IgD-negative memory B cell (primary cell): ENCODE results near the gene BCAT1. TPM values are rescaled to one million over a fixed set of nuclear protein-coding genes. Genes with fewer than 3 reads are reported as not detected.

Experiments
- H3K27ac Mint-ChIP-seq, 3 donors: one replicate each; pipeline ENCODE4 v1.8.0; 2020 to 2022; ENCODE audit warnings: mild to moderate bottlenecking in 3 of 3, mixed read lengths in 3 of 3, moderate library complexity in 1 of 3
- H3K27me3 Mint-ChIP-seq: one replicate; pipeline ENCODE4 v1.8.0; 2021; ENCODE audit warnings: mixed read lengths
- H3K36me3 Mint-ChIP-seq: one replicate; pipeline ENCODE4 v1.8.0; 2020; ENCODE audit warnings: mild to moderate bottlenecking, mixed read lengths
- H3K4me1 Mint-ChIP-seq, 3 donors: one replicate each; pipeline ENCODE4 v1.8.0; 2020 to 2022; ENCODE audit warnings: mixed read lengths in 3 of 3, mild to moderate bottlenecking in 1 of 3
- H3K4me3 Mint-ChIP-seq, 4 donors: one replicate each; pipeline ENCODE4 v1.8.0; 2020 to 2022; ENCODE audit warnings: mild to moderate bottlenecking in 4 of 4, mixed read lengths in 4 of 4, moderate library complexity in 3 of 4
- H3K9me3 Mint-ChIP-seq, 3 donors: one replicate each; pipeline ENCODE4 v1.8.0; 2020 to 2021; ENCODE audit warnings: mixed read lengths in 3 of 3, mild to moderate bottlenecking in 1 of 3
- polyA plus RNA-seq: library from polyadenylated mRNA; unstranded; fragments of 300-500 nt; fragmentation: Illumina TruSeq; gene quantifications from one replicate; pipeline ENCODE4 v1.2.3, GENCODE V29; 2021

BCAT1 gene
- polyA plus RNA-seq, 1 donor from 2014 or later = 11.5 TPM

GRCh38 chr12:24788886-24789285 is 160.0 kb downstream of the BCAT1 start:
- no peak overlapping the region for H3K4me3 Mint-ChIP-seq
- H3K4me1 Mint-ChIP-seq = no peaks in the 10 kb centered on the region
- no peaks in the 10 kb centered on the region for H3K27me3 Mint-ChIP-seq
- H3K36me3 Mint-ChIP-seq = no peaks in the 10 kb centered on the region
- H3K9me3 Mint-ChIP-seq = no peaks in the 10 kb centered on the region
- H3K27ac Mint-ChIP-seq = no peak overlapping the region

- H3K36me3 Mint-ChIP-seq = peaks cover 2% of the 10 kb centered on the region
- peaks cover 2% of the 10 kb centered on the region for H3K27me3 Mint-ChIP-seq
Measured at GRCh38 chr12:24780697-24781368, 168.1 kb downstream of the BCAT1 start.

GRCh38 chr12:24778486-24779304 is 170.2 kb downstream of the BCAT1 start:
- Mint-ChIP-seq H3K27me3 (peaks cover 2% of the 10 kb centered on the region), H3K9me3 (peaks cover 0 to 4% (median 4%) of the 10 kb centered on the region in 3 donors), H3K4me3 (no peak overlapping the region), H3K27ac (no peak overlapping the region), H3K36me3 (peaks cover 2% of the 10 kb centered on the region), H3K4me1 (peaks cover 0 to 2% (median 0%) of the 10 kb centered on the region in 3 donors)

More at GRCh38 chr12:24780697-24781368, 168.1 kb downstream of the BCAT1 start:
- Mint-ChIP-seq H3K4me3 (no peak overlapping the region), H3K4me1 (peaks cover 0 to 2% (median 0%) of the 10 kb centered on the region in 3 donors), H3K9me3 (peaks cover 0 to 2% (median under 1%) of the 10 kb centered on the region in 3 donors), H3K27ac (no peak overlapping the region)

- Mint-ChIP-seq H3K36me3 (peaks cover 2% of the 10 kb centered on the region), H3K4me1 (peaks cover 0 to 2% (median 0%) of the 10 kb centered on the region in 3 donors), H3K27me3 (no peaks in the 10 kb centered on the region), H3K9me3 (peaks cover 0 to 4% (median 4%) of the 10 kb centered on the region in 3 donors), H3K27ac (no peak overlapping the region), H3K4me3 (no peak overlapping the region)
Measured at GRCh38 chr12:24777359-24777758, 171.5 kb downstream of the BCAT1 start.

GRCh38 chr12:24776861-24777260 is 172.0 kb downstream of the BCAT1 start:
- H3K27ac Mint-ChIP-seq = no peak overlapping the region
- no peaks in the 10 kb centered on the region for H3K27me3 Mint-ChIP-seq
- H3K4me3 Mint-ChIP-seq = no peak overlapping the region

GRCh38 chr12:24775073-24775472 is 173.8 kb downstream of the BCAT1 start:
- Mint-ChIP-seq H3K4me1 (no peaks in the 10 kb centered on the region), H3K4me3 (no peak overlapping the region), H3K36me3 (no peaks in the 10 kb centered on the region), H3K27me3 (no peaks in the 10 kb centered on the region), H3K9me3 (peaks cover 0 to 4% (median 4%) of the 10 kb centered on the region in 3 donors), H3K27ac (no peak overlapping the region)

More at GRCh38 chr12:24776861-24777260, 172.0 kb downstream of the BCAT1 start:
- Mint-ChIP-seq H3K4me1 (no peaks in the 10 kb centered on the region), H3K9me3 (peaks cover 0 to 4% (median 4%) of the 10 kb centered on the region in 3 donors), H3K36me3 (peaks cover 2% of the 10 kb centered on the region)

- Mint-ChIP-seq H3K9me3 (peaks cover 0 to 4% (median 4%) of the 10 kb centered on the region in 3 donors), H3K4me1 (no peaks in the 10 kb centered on the region), H3K4me3 (no peak overlapping the region), H3K27me3 (no peaks in the 10 kb centered on the region), H3K36me3 (no peaks in the 10 kb centered on the region), H3K27ac (no peak overlapping the region)
Measured at GRCh38 chr12:24773996-24774395, 174.9 kb downstream of the BCAT1 start.

- Mint-ChIP-seq H3K9me3 (peaks cover 0 to 7% (median 4%) of the 10 kb centered on the region in 3 donors), H3K27ac (no peak overlapping the region), H3K36me3 (no peaks in the 10 kb centered on the region), H3K4me1 (no peaks in the 10 kb centered on the region), H3K27me3 (no peaks in the 10 kb centered on the region), H3K4me3 (no peak overlapping the region)
Measured at GRCh38 chr12:24772813-24773212, 176.1 kb downstream of the BCAT1 start.

- peaks cover 1 to 10% (median 4%) of the 10 kb centered on the region in 3 donors for H3K9me3 Mint-ChIP-seq
- H3K27ac Mint-ChIP-seq = no peak overlapping the region
- no peaks in the 10 kb centered on the region for H3K4me1 Mint-ChIP-seq
- no peak overlapping the region for H3K4me3 Mint-ChIP-seq
- no peaks in the 10 kb centered on the region for H3K36me3 Mint-ChIP-seq
- H3K27me3 Mint-ChIP-seq = no peaks in the 10 kb centered on the region
Measured at GRCh38 chr12:24770821-24771220, 178.1 kb downstream of the BCAT1 start.

- H3K9me3 Mint-ChIP-seq = peaks cover 1 to 6% (median 2%) of the 10 kb centered on the region in 3 donors
- H3K4me1 Mint-ChIP-seq = no peaks in the 10 kb centered on the region
- H3K4me3 Mint-ChIP-seq = no peak overlapping the region
- no peaks in the 10 kb centered on the region for H3K36me3 Mint-ChIP-seq
- no peak overlapping the region for H3K27ac Mint-ChIP-seq
- no peaks in the 10 kb centered on the region for H3K27me3 Mint-ChIP-seq
Measured at GRCh38 chr12:24770334-24770733, 178.6 kb downstream of the BCAT1 start.

GRCh38 chr12:24769682-24770081 is 179.2 kb downstream of the BCAT1 start:
- no peak overlapping the region for H3K4me3 Mint-ChIP-seq
- no peaks in the 10 kb centered on the region for H3K36me3 Mint-ChIP-seq
- H3K27ac Mint-ChIP-seq = no peak overlapping the region
- no peaks in the 10 kb centered on the region for H3K27me3 Mint-ChIP-seq
- H3K9me3 Mint-ChIP-seq = peaks cover 1 to 6% (median 2%) of the 10 kb centered on the region in 3 donors
- H3K4me1 Mint-ChIP-seq = no peaks in the 10 kb centered on the region

GRCh38 chr12:24768415-24768814 is 180.5 kb downstream of the BCAT1 start:
- no peaks in the 10 kb centered on the region for H3K36me3 Mint-ChIP-seq
- no peaks in the 10 kb centered on the region for H3K27me3 Mint-ChIP-seq
- no peak overlapping the region for H3K27ac Mint-ChIP-seq
- H3K9me3 Mint-ChIP-seq = peaks cover 1 to 6% (median 2%) of the 10 kb centered on the region in 3 donors
- H3K4me1 Mint-ChIP-seq = no peaks in the 10 kb centered on the region
- H3K4me3 Mint-ChIP-seq = no peak overlapping the region

- H3K4me1 Mint-ChIP-seq = no peaks in the 10 kb centered on the region
- H3K4me3 Mint-ChIP-seq = no peak overlapping the region
- no peaks in the 10 kb centered on the region for H3K36me3 Mint-ChIP-seq
- peaks cover 1 to 6% (median 2%) of the 10 kb centered on the region in 3 donors for H3K9me3 Mint-ChIP-seq
- no peaks in the 10 kb centered on the region for H3K27me3 Mint-ChIP-seq
- no peak overlapping the region for H3K27ac Mint-ChIP-seq
Measured at GRCh38 chr12:24767016-24767415, 181.9 kb downstream of the BCAT1 start.

- peaks cover 1 to 6% (median 2%) of the 10 kb centered on the region in 3 donors for H3K9me3 Mint-ChIP-seq
- no peak overlapping the region for H3K27ac Mint-ChIP-seq
- no peaks in the 10 kb centered on the region for H3K4me1 Mint-ChIP-seq
- no peak overlapping the region for H3K4me3 Mint-ChIP-seq
- H3K27me3 Mint-ChIP-seq = no peaks in the 10 kb centered on the region
- H3K36me3 Mint-ChIP-seq = no peaks in the 10 kb centered on the region
Measured at GRCh38 chr12:24764712-24765111, 184.2 kb downstream of the BCAT1 start.

GRCh38 chr12:24760606-24761378 is 188.1 kb downstream of the BCAT1 start:
- H3K4me3 Mint-ChIP-seq = no peak overlapping the region
- H3K27ac Mint-ChIP-seq = no peak overlapping the region
- no peaks in the 10 kb centered on the region for H3K27me3 Mint-ChIP-seq
- H3K4me1 Mint-ChIP-seq = no peaks in the 10 kb centered on the region
- H3K9me3 Mint-ChIP-seq = no peaks in the 10 kb centered on the region
- H3K36me3 Mint-ChIP-seq = no peaks in the 10 kb centered on the region
